Right ventricle myocardium superior (tissue), 1 donor: ENCODE measurements around the gene SIAH2. TPM values are rescaled to one million over a fixed set of nuclear protein-coding genes. Genes with fewer than 3 reads are reported as not detected.

ENCODE experiments used
- ATAC-seq: fragments of 200-7000 bp; cut with Tn5 transposase; one replicate; pipeline ENCODE4 v1.9.1; 2020; ENCODE audit warnings: mild to moderate bottlenecking; ENCODE audit not compliant: poor library complexity
- DNase-seq: peaks from one replicate; pipeline ENCODE4 v3.0.0-alpha.2; 2020
- intact Hi-C: fragments of 100-400 bp; cut with DNase I; formaldehyde crosslinking; loops from one replicate; pipeline ENCODE4 v1.11.2; 2022
- total RNA-seq: library from RNA; stranded (reverse); fragmentation: NEBNext Ultra II Directional; extraction: Animal tissue kit (Norgen Biotek cat#: 25700); gene quantifications from one replicate; pipeline ENCODE4 v1.2.1, GENCODE V29; 2021
- donor health status: DM: no; HTN: yes; CAD: no; lungs with severe emphysema.

SIAH2 gene
- total RNA-seq, 1 donor from 2014 or later, result 18.2 TPM

DNA sequence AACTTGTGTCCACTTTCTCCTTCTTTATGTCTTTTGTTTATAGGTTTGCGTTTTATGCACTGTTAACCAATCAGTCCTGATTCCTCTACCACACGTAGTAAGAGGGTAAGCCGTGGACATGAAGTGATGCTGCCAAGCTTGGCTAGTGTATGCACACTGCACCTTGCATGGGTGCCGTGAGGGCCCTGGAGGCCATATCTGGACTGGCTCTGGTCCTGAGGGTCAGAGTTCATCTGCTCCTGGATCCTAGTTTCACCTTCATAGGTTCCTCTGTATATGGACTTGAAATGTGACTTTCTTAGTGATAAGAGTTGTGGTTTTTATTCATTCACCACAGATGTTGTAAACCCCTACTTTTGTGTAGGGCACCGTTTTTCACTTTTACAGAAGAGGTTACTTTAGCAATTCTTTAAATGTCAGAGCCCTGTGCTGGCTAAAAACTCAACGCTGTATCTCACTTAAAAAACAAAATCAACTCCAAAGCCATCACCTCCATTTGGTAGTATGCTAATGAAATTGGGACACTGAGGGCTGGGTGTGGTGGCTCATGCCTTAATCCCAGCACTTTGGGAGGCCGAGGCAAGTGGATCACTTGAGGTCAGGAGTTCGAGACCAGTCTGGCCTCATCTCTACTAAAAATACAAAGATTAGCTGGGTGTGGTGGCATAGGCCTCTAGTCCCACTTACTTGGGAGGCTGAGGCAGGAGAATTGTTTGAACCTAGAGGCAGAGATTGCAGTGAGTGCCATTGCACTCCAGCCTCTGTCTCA, 22.9 kb downstream of the SIAH2 start:
- ATAC-seq (no peak), DNase-seq (no peak)
- intact Hi-C loops, result no loop called here

- intact Hi-C loops, result no loop called here
- no peak for DNase-seq
- ATAC-seq, result no peak
Observed at GRCh38 chr3:150739200-150739863, 23.6 kb downstream of the SIAH2 start.

- ATAC-seq, result no peak
- DNase-seq, result no peak
- intact Hi-C loops, result no loop called here
Observed at GRCh38 chr3:150738688-150739087, 24.3 kb downstream of the SIAH2 start.

- DNase-seq (no peak), ATAC-seq (no peak)
- intact Hi-C loops, result no loop called here
Observed at GRCh38 chr3:150737874-150738679, 24.9 kb downstream of the SIAH2 start.

GRCh38 chr3:150736903-150737832, 25.8 kb downstream of the SIAH2 start:
- ATAC-seq (no peak), DNase-seq (no peak)
- intact Hi-C loops, result no loop called here

DNA sequence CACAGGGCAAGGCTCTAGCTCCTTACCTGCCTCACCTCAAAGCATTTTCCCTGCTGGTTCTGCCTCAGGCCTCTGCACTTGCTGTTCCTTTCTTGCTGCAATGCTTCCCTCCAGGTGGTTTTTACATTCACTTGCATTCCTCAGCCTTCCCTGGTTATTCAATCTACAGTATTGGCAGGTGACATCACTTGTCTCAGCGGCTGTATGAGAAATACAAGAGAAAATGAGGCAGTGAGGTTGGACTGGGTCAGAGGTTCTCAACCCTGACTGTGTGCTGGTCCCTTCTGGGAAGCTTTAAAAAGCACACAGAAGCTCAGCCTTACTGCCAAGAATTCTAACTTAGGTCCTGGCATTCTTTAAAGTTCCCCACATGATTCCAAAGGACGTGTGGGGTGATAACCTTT, 26.7 kb downstream of the SIAH2 start:
- ATAC-seq (peak; percentile 65), DNase-seq (no peak)
- intact Hi-C loops, result no loop called here

GRCh38 chr3:150734795-150735119, 28.2 kb downstream of the SIAH2 start:
- ATAC-seq (no peak), DNase-seq (no peak)
- intact Hi-C loops, result no loop called here

DNA sequence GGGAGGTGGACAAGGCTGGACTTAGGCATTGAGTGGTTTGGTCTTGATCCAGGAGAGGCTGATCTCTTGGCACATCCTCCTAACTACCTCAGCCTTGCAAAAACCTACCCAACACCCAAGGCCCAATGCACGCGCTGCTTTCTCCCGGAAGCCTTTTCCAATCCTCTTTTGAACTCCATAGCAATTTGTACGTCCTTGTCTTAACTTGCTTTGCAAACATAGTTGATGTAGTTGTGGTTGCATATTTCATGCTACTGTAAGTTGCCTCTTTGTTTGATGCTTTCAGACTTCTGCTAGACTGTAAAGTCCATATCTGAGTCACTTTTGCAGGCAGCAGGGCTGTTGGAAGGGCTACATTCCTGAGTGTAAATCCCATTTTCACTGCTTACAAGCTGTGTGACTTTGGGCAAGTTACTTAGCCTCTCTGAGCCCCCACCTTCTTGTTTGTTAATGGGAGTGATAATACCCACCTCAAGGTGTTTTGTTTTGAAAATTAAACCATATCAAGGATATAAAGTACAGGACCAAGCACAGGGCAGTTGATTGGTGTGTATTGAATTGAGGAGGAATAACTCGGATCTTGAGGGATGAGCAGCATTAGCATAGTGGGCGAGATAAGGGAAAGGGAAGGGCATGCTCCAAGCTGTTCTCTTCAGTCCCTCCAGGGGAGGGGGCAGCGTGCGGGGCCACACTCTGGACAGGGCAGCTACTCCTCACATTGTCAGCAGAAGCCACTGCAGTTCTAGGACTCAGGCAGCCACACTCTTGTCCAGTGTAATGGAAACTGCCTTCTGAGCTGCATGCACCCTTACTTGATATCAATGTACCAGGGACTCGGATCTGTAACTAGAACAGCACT, 28.8 kb downstream of the SIAH2 start:
- ATAC-seq, result peak; percentile 24
- intact Hi-C loops, result no loop called here

DNA sequence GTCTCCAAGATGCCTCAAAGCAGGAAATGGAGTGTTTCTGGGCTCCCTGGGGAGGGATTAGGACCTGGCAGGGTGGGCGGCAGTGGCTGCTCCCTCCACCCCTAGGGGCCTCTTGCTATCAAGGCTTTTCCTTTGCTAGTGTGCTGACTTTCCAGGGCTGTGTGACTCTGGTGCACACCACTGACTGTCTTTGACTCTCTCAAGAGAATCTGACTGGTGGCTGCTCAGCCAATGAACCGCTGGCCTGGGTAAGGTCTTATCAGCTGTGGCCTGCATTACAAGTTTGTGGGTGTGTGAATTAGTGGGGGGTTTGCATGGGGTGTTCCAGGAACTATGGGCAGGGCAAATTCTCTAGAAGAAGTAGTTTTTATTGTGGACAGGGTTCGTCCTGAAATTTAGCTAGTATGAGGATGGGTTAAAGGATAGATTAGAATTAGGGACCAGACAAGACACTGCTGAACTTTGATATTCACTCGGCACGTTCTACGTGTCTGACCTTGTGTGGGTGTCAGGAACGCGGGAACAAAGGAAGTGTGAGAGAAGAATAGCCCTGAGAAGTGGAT, 29.5 kb downstream of the SIAH2 start:
- ATAC-seq (no peak), DNase-seq (no peak)
- intact Hi-C loops, result no loop called here

More for the DNA sequence above, 28.8 kb downstream of the SIAH2 start:
- DNase-seq, result no peak

GRCh38 chr3:150729682-150730360, 33.1 kb downstream of the SIAH2 start:
- DNase-seq (no peak), ATAC-seq (no peak)
- intact Hi-C loops, result loop anchor here (5.0 to 10.0 kb wide), 2 partner anchors 32 to 55 kb away; partner anchors contain the start of gene SIAH2

GRCh38 chr3:150727653-150728502, 35.1 kb downstream of the SIAH2 start:
- DNase-seq (peak; percentile 60), ATAC-seq (peak; percentile 82)
- intact Hi-C loops, result loop anchor here (5.0 to 10.0 kb wide), 2 partner anchors 34 to 57 kb away; partner anchors contain the start of gene SIAH2

- DNase-seq (no peak), ATAC-seq (no peak)
- intact Hi-C loops, result loop anchor here (5.0 to 10.0 kb wide), 2 partner anchors 37 to 59 kb away; partner anchors contain the start of gene SIAH2
Observed at GRCh38 chr3:150725548-150725947, 37.4 kb downstream of the SIAH2 start.

- DNase-seq, result no peak
- no peak for ATAC-seq
- intact Hi-C loops, result loop anchor here (5.0 to 10.0 kb wide), 3 partner anchors 61 to 423 kb away; no protein-coding TSS in a partner anchor
Observed at GRCh38 chr3:150723946-150724345, 39.0 kb downstream of the SIAH2 start.

DNA sequence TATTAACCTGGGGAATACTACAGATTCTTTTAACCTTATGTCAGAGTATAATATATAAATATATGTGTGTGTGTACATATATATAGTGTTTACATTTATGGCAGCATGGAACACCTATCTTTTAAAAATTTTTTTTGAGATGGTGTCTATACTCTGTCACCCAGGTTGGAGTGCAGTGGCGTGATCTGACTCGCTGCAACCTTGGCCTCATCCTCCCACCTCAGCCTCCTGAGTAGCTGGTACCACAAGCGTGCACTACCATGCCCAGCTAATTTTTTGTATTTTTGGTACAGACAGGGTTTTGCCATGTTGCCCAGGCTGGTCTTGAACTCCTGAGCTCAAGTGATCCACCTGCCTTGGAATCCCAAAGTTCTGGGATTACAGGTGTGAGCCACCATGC, 40.7 kb downstream of the SIAH2 start:
- DNase-seq (no peak), ATAC-seq (no peak)
- intact Hi-C loops, result loop anchor here (5.0 to 10.0 kb wide), 3 partner anchors 63 to 425 kb away; no protein-coding TSS in a partner anchor

DNA sequence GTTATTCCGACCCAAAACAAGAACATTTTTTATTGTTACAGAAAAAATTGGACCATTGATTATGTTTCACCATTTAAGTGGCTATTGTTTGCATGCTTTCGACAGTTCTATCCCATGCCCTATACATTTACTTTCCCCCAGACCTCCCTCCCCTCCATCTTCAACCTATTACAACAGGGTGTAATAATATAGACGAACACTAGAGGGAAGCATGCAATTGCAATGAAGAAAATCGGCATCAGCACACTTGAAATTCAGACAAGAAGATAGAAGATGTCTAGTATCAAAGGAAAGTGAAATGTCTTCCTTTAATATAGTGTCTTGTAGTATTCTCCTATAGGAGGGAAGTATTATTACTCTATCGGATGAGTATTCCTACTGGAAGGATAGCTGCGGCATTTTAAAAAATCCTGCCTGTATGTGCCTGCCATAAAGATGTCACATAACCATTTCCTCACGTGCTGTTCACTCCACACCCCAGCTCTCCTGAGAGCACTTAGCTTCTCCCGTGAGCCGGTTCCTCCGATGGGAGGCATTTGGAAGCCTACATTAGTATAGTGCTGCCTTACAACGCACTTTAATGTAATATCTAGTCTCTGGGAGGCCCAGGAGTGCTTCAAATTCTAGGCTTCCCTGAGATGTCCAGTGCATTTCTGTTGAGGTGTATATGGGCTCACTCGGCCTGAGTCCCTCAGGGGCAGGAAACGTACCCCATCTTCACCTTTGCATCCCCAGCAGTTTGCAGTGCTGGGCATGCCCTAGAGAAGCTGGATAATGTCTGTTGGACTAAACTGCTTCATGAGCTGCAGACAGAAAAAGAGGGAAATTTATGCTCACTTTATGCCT, 41.5 kb downstream of the SIAH2 start:
- DNase-seq, result no peak
- peak; percentile 78 for ATAC-seq
- intact Hi-C loops, result loop anchor here (5.0 to 10.0 kb wide), 3 partner anchors 63 to 426 kb away; no protein-coding TSS in a partner anchor
